Activated CD4-positive, alpha-beta memory T cell treated with anti-CD3 and anti-CD28 coated beads, Interleukin-2, amount 10 ng/mL, durations not matched to agents 7 days and 5 days (primary cell): ENCODE data around the gene TAB3. TPM values are rescaled to one million over a fixed set of nuclear protein-coding genes. Genes with fewer than 3 reads are reported as not detected.

Source experiments
- CTCF ChIA-PET: fragments of 350-600 bp; sonication (Branson Sonifier 250); formaldehyde crosslinking; loops from one replicate; lab custom pipeline; 2021; ENCODE audit warnings: antibody characterized with exemption, inconsistent platforms; lab: Charles Lee
- POLR2A ChIA-PET: fragments of 350-600 bp; sonication (Branson Sonifier 250); formaldehyde crosslinking; loops from one replicate; lab custom pipeline; 2021; ENCODE audit warnings: antibody characterized with exemption; lab: Charles Lee
- DNase-seq: peaks from one replicate; pipeline ENCODE4 v3.0.0-alpha.2; 2020
- H3K27ac Mint-ChIP-seq: one replicate; pipeline ENCODE4 v1.8.0; 2021; ENCODE audit warnings: mild to moderate bottlenecking, mixed read lengths
- H3K27me3 Mint-ChIP-seq: one replicate; pipeline ENCODE4 v1.8.0; 2021; ENCODE audit warnings: mixed read lengths
- H3K36me3 Mint-ChIP-seq: one replicate; pipeline ENCODE4 v1.8.0; 2021; ENCODE audit warnings: low read depth, mixed read lengths
- H3K4me1 Mint-ChIP-seq: one replicate; pipeline ENCODE4 v1.8.0; 2021; ENCODE audit warnings: mixed read lengths
- H3K4me3 Mint-ChIP-seq: one replicate; pipeline ENCODE4 v1.8.0; 2021; ENCODE audit warnings: mild to moderate bottlenecking, mixed read lengths
- H3K9me3 Mint-ChIP-seq: one replicate; pipeline ENCODE4 v1.8.0; 2021; ENCODE audit warnings: mixed read lengths
- total RNA-seq, 2 experiments: library from RNA; stranded (reverse); gene quantifications; one replicate each; pipeline ENCODE4 v1.2.3, GENCODE V29; 2021

The TAB3 gene
- total RNA-seq, 2 experiments from 2014 or later = 20.8 to 21.6 TPM

- Mint-ChIP-seq H3K27me3 (no peaks in the 10 kb centered on the region), H3K4me1 (peaks cover 21% of the 10 kb centered on the region), H3K36me3 (peaks cover 16% of the 10 kb centered on the region), H3K9me3 (no peaks in the 10 kb centered on the region), H3K27ac (no peak overlapping the region), H3K4me3 (no peak overlapping the region)
- POLR2A ChIA-PET = interaction anchor here (1.0 kb wide), 1 partner anchor 57 kb away, joined by 3 read pairs; no protein-coding TSS in a partner anchor
- DNase-seq = no peak
- CTCF ChIA-PET = interaction anchor here (1.4 kb wide), 1 partner anchor 95 kb away, joined by 3 read pairs; no protein-coding TSS in a partner anchor
Measured at GRCh38 chrX:30830326-30830943, 58.6 kb downstream of the TAB3 start.

GRCh38 chrX:30824275-30824674 lies 64.8 kb downstream of the TAB3 start:
- CTCF ChIA-PET = no interaction called here

GRCh38 chrX:30822764-30823163 lies 66.3 kb downstream of the TAB3 start:
- Mint-ChIP-seq H3K9me3 (no peaks in the 10 kb centered on the region), H3K27me3 (no peaks in the 10 kb centered on the region), H3K36me3 (no peaks in the 10 kb centered on the region), H3K4me1 (peaks cover 7% of the 10 kb centered on the region), H3K4me3 (no peak overlapping the region), H3K27ac (no peak overlapping the region)
- ChIA-PET POLR2A (no interaction called here), CTCF (no interaction called here)
- no peak for DNase-seq

More at GRCh38 chrX:30824275-30824674, 64.8 kb downstream of the TAB3 start:
- Mint-ChIP-seq H3K9me3 (no peaks in the 10 kb centered on the region), H3K36me3 (peaks cover under 1% of the 10 kb centered on the region), H3K4me3 (no peak overlapping the region), H3K27ac (no peak overlapping the region), H3K4me1 (peaks cover 7% of the 10 kb centered on the region), H3K27me3 (no peaks in the 10 kb centered on the region)
- no peak for DNase-seq
- POLR2A ChIA-PET = no interaction called here

- ChIA-PET CTCF (no interaction called here), POLR2A (no interaction called here)
- peaks cover 7% of the 10 kb centered on the region for H3K4me1 Mint-ChIP-seq
- no peaks in the 10 kb centered on the region for H3K27me3 Mint-ChIP-seq
- no peaks in the 10 kb centered on the region for H3K36me3 Mint-ChIP-seq
- no peak overlapping the region for H3K27ac Mint-ChIP-seq
- DNase-seq = no peak
- H3K4me3 Mint-ChIP-seq = no peak overlapping the region
- H3K9me3 Mint-ChIP-seq = no peaks in the 10 kb centered on the region
Measured at GRCh38 chrX:30822068-30822681, 66.9 kb downstream of the TAB3 start.

- Mint-ChIP-seq H3K4me3 (no peak overlapping the region), H3K27me3 (no peaks in the 10 kb centered on the region), H3K9me3 (no peaks in the 10 kb centered on the region), H3K36me3 (no peaks in the 10 kb centered on the region), H3K4me1 (peaks cover 6% of the 10 kb centered on the region), H3K27ac (no peak overlapping the region)
- ChIA-PET CTCF (interaction anchor here (0.6 kb wide), 1 partner anchor 987 kb away, joined by 4 read pairs; no protein-coding TSS in a partner anchor), POLR2A (no interaction called here)
- DNase-seq = no peak
Measured at GRCh38 chrX:30821116-30821515, 67.9 kb downstream of the TAB3 start.

- Mint-ChIP-seq H3K4me1 (no peaks in the 10 kb centered on the region), H3K27me3 (no peaks in the 10 kb centered on the region), H3K4me3 (no peak overlapping the region), H3K9me3 (no peaks in the 10 kb centered on the region), H3K27ac (no peak overlapping the region), H3K36me3 (no peaks in the 10 kb centered on the region)
- ChIA-PET POLR2A (no interaction called here), CTCF (no interaction called here)
- DNase-seq = no peak
Measured at GRCh38 chrX:30819080-30819479, 70.0 kb downstream of the TAB3 start.

GRCh38 chrX:30816079-30816478 lies 73.0 kb downstream of the TAB3 start:
- no peaks in the 10 kb centered on the region for H3K36me3 Mint-ChIP-seq
- ChIA-PET POLR2A (no interaction called here), CTCF (no interaction called here)
- no peak overlapping the region for H3K27ac Mint-ChIP-seq
- DNase-seq = no peak
- H3K9me3 Mint-ChIP-seq = no peaks in the 10 kb centered on the region
- H3K4me1 Mint-ChIP-seq = no peaks in the 10 kb centered on the region
- no peaks in the 10 kb centered on the region for H3K27me3 Mint-ChIP-seq
- H3K4me3 Mint-ChIP-seq = no peak overlapping the region

- H3K4me1 Mint-ChIP-seq = no peaks in the 10 kb centered on the region
- ChIA-PET CTCF (no interaction called here), POLR2A (no interaction called here)
- H3K27ac Mint-ChIP-seq = no peak overlapping the region
- DNase-seq = no peak
- no peaks in the 10 kb centered on the region for H3K27me3 Mint-ChIP-seq
- H3K9me3 Mint-ChIP-seq = no peaks in the 10 kb centered on the region
- no peaks in the 10 kb centered on the region for H3K36me3 Mint-ChIP-seq
- H3K4me3 Mint-ChIP-seq = no peak overlapping the region
Measured at GRCh38 chrX:30814978-30815377, 74.1 kb downstream of the TAB3 start.

- H3K9me3 Mint-ChIP-seq = no peaks in the 10 kb centered on the region
- no peak overlapping the region for H3K27ac Mint-ChIP-seq
- CTCF ChIA-PET = interaction anchor here (0.6 kb wide), 1 partner anchor 177 kb away, joined by 3 read pairs; no protein-coding TSS in a partner anchor
- no peaks in the 10 kb centered on the region for H3K36me3 Mint-ChIP-seq
- peaks cover 1% of the 10 kb centered on the region for H3K27me3 Mint-ChIP-seq
- DNase-seq = no peak
- no peaks in the 10 kb centered on the region for H3K4me1 Mint-ChIP-seq
- POLR2A ChIA-PET = no interaction called here
- H3K4me3 Mint-ChIP-seq = no peak overlapping the region
Measured at GRCh38 chrX:30812326-30812725, 76.7 kb downstream of the TAB3 start.

GRCh38 chrX:30806187-30806728 lies 82.8 kb downstream of the TAB3 start:
- POLR2A ChIA-PET = no interaction called here
- CTCF ChIA-PET = no interaction called here
- no peak overlapping the region for H3K27ac Mint-ChIP-seq
- no peak for DNase-seq
- H3K4me3 Mint-ChIP-seq = no peak overlapping the region
- H3K4me1 Mint-ChIP-seq = no peaks in the 10 kb centered on the region
- H3K9me3 Mint-ChIP-seq = no peaks in the 10 kb centered on the region
- H3K36me3 Mint-ChIP-seq = no peaks in the 10 kb centered on the region
- peaks cover 1% of the 10 kb centered on the region for H3K27me3 Mint-ChIP-seq

GRCh38 chrX:30804462-30804861 lies 84.6 kb downstream of the TAB3 start:
- DNase-seq = no peak
- Mint-ChIP-seq H3K9me3 (no peaks in the 10 kb centered on the region), H3K27me3 (peaks cover 1% of the 10 kb centered on the region), H3K36me3 (no peaks in the 10 kb centered on the region), H3K4me1 (no peaks in the 10 kb centered on the region), H3K27ac (no peak overlapping the region), H3K4me3 (no peak overlapping the region)
- CTCF ChIA-PET = no interaction called here
- POLR2A ChIA-PET = no interaction called here

GRCh38 chrX:30800901-30801300 lies 88.2 kb downstream of the TAB3 start:
- no peaks in the 10 kb centered on the region for H3K36me3 Mint-ChIP-seq
- H3K4me3 Mint-ChIP-seq = no peak overlapping the region
- CTCF ChIA-PET = no interaction called here

GRCh38 chrX:30799327-30799726 lies 89.7 kb downstream of the TAB3 start:
- H3K36me3 Mint-ChIP-seq = no peaks in the 10 kb centered on the region
- no peak overlapping the region for H3K4me3 Mint-ChIP-seq
- CTCF ChIA-PET = no interaction called here
- no peaks in the 10 kb centered on the region for H3K9me3 Mint-ChIP-seq
- POLR2A ChIA-PET = no interaction called here
- no peaks in the 10 kb centered on the region for H3K27me3 Mint-ChIP-seq
- H3K27ac Mint-ChIP-seq = no peak overlapping the region
- no peaks in the 10 kb centered on the region for H3K4me1 Mint-ChIP-seq
- no peak for DNase-seq

More at GRCh38 chrX:30800901-30801300, 88.2 kb downstream of the TAB3 start:
- H3K4me1 Mint-ChIP-seq = no peaks in the 10 kb centered on the region
- H3K27me3 Mint-ChIP-seq = no peaks in the 10 kb centered on the region
- DNase-seq = no peak
- H3K27ac Mint-ChIP-seq = no peak overlapping the region
- POLR2A ChIA-PET = no interaction called here
- H3K9me3 Mint-ChIP-seq = no peaks in the 10 kb centered on the region
